ENCODE results near the gene DOC2B.

The DOC2B gene

GRCh38 chr17:193841-194806 lies 12.7 kb upstream of the DOC2B start:
- no peak for DNase-seq (ENCODE audit: low read depth, low spot score)
- H3K27ac ChIP-seq = no peak overlapping the region

GRCh38 chr17:193426-193810 lies 12.0 kb upstream of the DOC2B start:
- no peak overlapping the region for H3K27ac ChIP-seq
- no peak for DNase-seq (ENCODE audit: low read depth, low spot score)

- no peak for DNase-seq (ENCODE audit: low read depth, low spot score)
- no peak overlapping the region for H3K27ac ChIP-seq
Observed at GRCh38 chr17:192666-193425, 11.4 kb upstream of the DOC2B start.

- DNase-seq (ENCODE audit: low read depth, low spot score) = no peak
- H3K27ac ChIP-seq = no peak overlapping the region
Observed at GRCh38 chr17:189444-189843, 8.0 kb upstream of the DOC2B start.

- no peak for DNase-seq (ENCODE audit: low read depth, low spot score)
- H3K27ac ChIP-seq = no peak overlapping the region
Observed at GRCh38 chr17:187130-187529, 5.7 kb upstream of the DOC2B start.

- no peak overlapping the region for H3K27ac ChIP-seq
- peak; percentile 14 for DNase-seq (ENCODE audit: low read depth, low spot score)
Observed at GRCh38 chr17:185445-186138, 4.1 kb upstream of the DOC2B start.

GRCh38 chr17:183021-183420 lies 1.6 kb upstream of the DOC2B start:
- DNase-seq (ENCODE audit: low read depth, low spot score) = no peak
- H3K27ac ChIP-seq = no peak overlapping the region

GRCh38 chr17:182050-182751 lies 751 bp upstream of the DOC2B start:
- no peak for DNase-seq (ENCODE audit: low read depth, low spot score)
- H3K27ac ChIP-seq = no peak overlapping the region

- no peak overlapping the region for H3K27ac ChIP-seq
Observed at GRCh38 chr17:180381-181244, 837 bp downstream of the DOC2B start.

GRCh38 chr17:179781-180380 lies 1.6 kb downstream of the DOC2B start:
- DNase-seq (ENCODE audit: low read depth, low spot score) = no peak
- no peak overlapping the region for H3K27ac ChIP-seq

More at GRCh38 chr17:180381-181244, 837 bp downstream of the DOC2B start:
- no peak for DNase-seq (ENCODE audit: low read depth, low spot score)

GRCh38 chr17:179066-179432 lies 2.4 kb downstream of the DOC2B start:
- H3K27ac ChIP-seq = no peak overlapping the region
- no peak for DNase-seq (ENCODE audit: low read depth, low spot score)

GRCh38 chr17:178292-179065 lies 3.0 kb downstream of the DOC2B start:
- no peak overlapping the region for H3K27ac ChIP-seq
- no peak for DNase-seq (ENCODE audit: low read depth, low spot score)

GRCh38 chr17:177762-178161 lies 3.7 kb downstream of the DOC2B start:
- no peak overlapping the region for H3K27ac ChIP-seq
- DNase-seq (ENCODE audit: low read depth, low spot score) = no peak

- DNase-seq (ENCODE audit: low read depth, low spot score) = no peak
- H3K27ac ChIP-seq = no peak overlapping the region
Observed at GRCh38 chr17:177155-177554, 4.3 kb downstream of the DOC2B start.

- H3K27ac ChIP-seq = no peak overlapping the region
- DNase-seq (ENCODE audit: low read depth, low spot score) = no peak
Observed at GRCh38 chr17:173166-173911, 8.1 kb downstream of the DOC2B start.

GRCh38 chr17:172401-172800 lies 9.0 kb downstream of the DOC2B start:
- no peak for DNase-seq (ENCODE audit: low read depth, low spot score)
- H3K27ac ChIP-seq = no peak overlapping the region

- DNase-seq (ENCODE audit: low read depth, low spot score) = no peak
- no peak overlapping the region for H3K27ac ChIP-seq
Observed at GRCh38 chr17:171871-172270, 9.6 kb downstream of the DOC2B start.

Data from epithelial cell of prostate (primary cell).